PC-9 (cell line): ENCODE results near the gene SASH1. TPM values are rescaled to one million over a fixed set of nuclear protein-coding genes. Genes with fewer than 3 reads are reported as not detected.

ENCODE experiments used
- BruUV-seq: library from RNA; stranded (reverse); fragments of 400-500 nt; replicated peaks from 2 replicates; lab custom pipeline; 2021; lab: Mats Ljungman, UMichigan
- CTCF ChIA-PET: fragments of 300-600 bp; sonication (Branson Sonifier 250); formaldehyde crosslinking; loops from one replicate; lab custom pipeline; 2022; ENCODE audit warnings: antibody characterized with exemption; lab: Charles Lee
- POLR2A ChIA-PET: fragments of 300-600 bp; sonication (Branson Sonifier 250); formaldehyde crosslinking; loops from one replicate; lab custom pipeline; 2022; ENCODE audit warnings: antibody characterized with exemption; ENCODE audit not compliant: unreplicated experiment; lab: Charles Lee
- DNase-seq, 2 experiments: peaks; one replicate each; pipeline versions ENCODE4 v3.0.0 to v3.0.0-alpha.2; 2015 to 2022; ENCODE audit warnings: mixed read lengths in 1 of 2
- H2AFZ ChIP-seq: fragments of 200-600 bp; sonication (generic); 2 replicates; pipeline ENCODE4 v1.8.1; 2017; ENCODE audit warnings: antibody characterized with exemption
- H3F3A ChIP-seq: fragments of 200-600 bp; sonication (generic); 2 replicates; pipeline ENCODE4 v1.8.1; 2017; ENCODE audit warnings: antibody characterized with exemption, mild to moderate bottlenecking, low read depth; ENCODE audit not compliant: insufficient read depth
- H3K27ac ChIP-seq: fragments of 200-600 bp; sonication (generic); 2 replicates; pipeline ENCODE4 v1.6.1; 2016; ENCODE audit warnings: mixed run types
- H3K27me3 ChIP-seq: fragments of 200-600 bp; sonication (generic); 2 replicates; pipeline ENCODE4 v1.6.1; 2016; ENCODE audit warnings: low read depth, mixed run types; ENCODE audit not compliant: insufficient read depth
- H3K36me3 ChIP-seq: fragments of 200-600 bp; sonication (generic); 2 replicates; pipeline ENCODE4 v1.6.1; 2016; ENCODE audit warnings: low read depth, mixed run types
- H3K4me1 ChIP-seq: fragments of 200-600 bp; sonication (generic); replicated peaks from 2 replicates; pipeline ENCODE4 v1.6.1; 2016; ENCODE audit warnings: mixed run types; ENCODE audit not compliant: insufficient read depth
- H3K4me2 ChIP-seq: fragments of 200-600 bp; sonication (generic); 2 replicates; pipeline ENCODE4 v1.6.1; 2017; ENCODE audit warnings: mixed run types
- H3K4me3 ChIP-seq: fragments of 200-600 bp; sonication (generic); 2 replicates; pipeline ENCODE4 v1.6.1; 2016; ENCODE audit warnings: mixed run types
- H3K79me2 ChIP-seq: fragments of 200-600 bp; sonication (generic); 2 replicates; pipeline ENCODE4 v1.6.1; 2017; ENCODE audit warnings: low read depth, mixed run types
- H3K9me2 ChIP-seq: fragments of 200-600 bp; sonication (generic); 2 replicates; pipeline ENCODE4 v1.8.1; 2017; ENCODE audit warnings: mild to moderate bottlenecking; ENCODE audit not compliant: insufficient read depth
- H3K9me3 ChIP-seq: fragments of 200-600 bp; sonication (generic); 2 replicates; pipeline ENCODE4 v1.8.1; 2016; ENCODE audit warnings: low read depth; ENCODE audit not compliant: insufficient read depth
- H4K20me1 ChIP-seq: fragments of 200-600 bp; sonication (generic); 2 replicates; pipeline ENCODE4 v1.8.1; 2017; ENCODE audit not compliant: insufficient read depth
- EZH2 ChIP-seq: fragments of 200-600 bp; sonication (generic); IDR thresholded peaks from 2 replicates; pipeline ENCODE4 v1.8.0; 2017; ENCODE audit warnings: antibody characterized with exemption, low read depth
- intact Hi-C: fragments of 100-400 bp; cut with micrococcal nuclease; formaldehyde crosslinking; loops from one replicate; pipeline ENCODE4 v1.10.0; 2022; ENCODE audit not compliant: unreplicated experiment
- total RNA-seq: library from RNA; stranded (reverse); gene quantifications from 2 replicates; pipeline ENCODE4 v1.2.3, GENCODE V29; 2021
- TF ChIP-seq, protein P1 (sequence below): fragments of 200-600 bp; sonication (generic); conservative IDR thresholded peaks from 2 replicates; pipeline ENCODE4 v1.6.1; 2017; ENCODE audit warnings: mixed run types, antibody characterized with exemption, mild to moderate bottlenecking, moderate library complexity

Gene SASH1
- total RNA-seq, 1 experiment from 2014 or later = 32.9 TPM

DNA sequence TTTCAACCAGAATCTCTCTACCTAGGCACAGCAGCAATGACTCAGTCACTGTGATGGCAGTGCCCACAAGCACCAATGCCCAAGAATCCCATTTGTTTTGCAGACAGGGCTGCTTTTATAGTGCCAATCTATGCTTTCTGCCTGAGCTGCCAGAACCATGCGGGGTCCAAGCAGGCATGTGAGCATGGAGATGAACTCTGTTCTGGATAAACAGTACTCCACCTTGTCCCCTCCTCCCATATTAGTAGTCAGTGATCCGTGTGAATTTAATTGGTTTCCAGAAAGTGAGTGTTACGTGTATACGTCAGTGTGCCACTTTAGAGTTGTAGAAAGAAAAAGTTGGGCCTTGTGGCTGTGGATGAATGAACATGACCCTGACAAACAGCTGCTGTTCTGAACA is 79.4 kb downstream of the SASH1 start:
- DNase-seq = no peak
- no peak overlapping the region for H3K4me3 ChIP-seq
- CTCF ChIA-PET = no interaction called here
- no peak overlapping the region for H3K4me2 ChIP-seq
- no peaks in the 10 kb centered on the region for H3K27me3 ChIP-seq
- H3K36me3 ChIP-seq = no peaks in the 10 kb centered on the region
- no peaks in the 10 kb centered on the region for H3K9me2 ChIP-seq
- TF ChIP-seq EZH2 = no peak
- TF ChIP-seq, protein P1, sequence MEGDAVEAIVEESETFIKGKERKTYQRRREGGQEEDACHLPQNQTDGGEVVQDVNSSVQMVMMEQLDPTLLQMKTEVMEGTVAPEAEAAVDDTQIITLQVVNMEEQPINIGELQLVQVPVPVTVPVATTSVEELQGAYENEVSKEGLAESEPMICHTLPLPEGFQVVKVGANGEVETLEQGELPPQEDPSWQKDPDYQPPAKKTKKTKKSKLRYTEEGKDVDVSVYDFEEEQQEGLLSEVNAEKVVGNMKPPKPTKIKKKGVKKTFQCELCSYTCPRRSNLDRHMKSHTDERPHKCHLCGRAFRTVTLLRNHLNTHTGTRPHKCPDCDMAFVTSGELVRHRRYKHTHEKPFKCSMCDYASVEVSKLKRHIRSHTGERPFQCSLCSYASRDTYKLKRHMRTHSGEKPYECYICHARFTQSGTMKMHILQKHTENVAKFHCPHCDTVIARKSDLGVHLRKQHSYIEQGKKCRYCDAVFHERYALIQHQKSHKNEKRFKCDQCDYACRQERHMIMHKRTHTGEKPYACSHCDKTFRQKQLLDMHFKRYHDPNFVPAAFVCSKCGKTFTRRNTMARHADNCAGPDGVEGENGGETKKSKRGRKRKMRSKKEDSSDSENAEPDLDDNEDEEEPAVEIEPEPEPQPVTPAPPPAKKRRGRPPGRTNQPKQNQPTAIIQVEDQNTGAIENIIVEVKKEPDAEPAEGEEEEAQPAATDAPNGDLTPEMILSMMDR = no peak
- H4K20me1 ChIP-seq = no peaks in the 10 kb centered on the region
- intact Hi-C loops = no loop called here
- H3K4me1 ChIP-seq = no peaks in the 10 kb centered on the region
- BruUV-seq = no TSS peak
- no peaks in the 10 kb centered on the region for H3K9me3 ChIP-seq
- H3K27ac ChIP-seq = no peak overlapping the region
- POLR2A ChIA-PET = no interaction called here
- peaks cover 5% of the 10 kb centered on the region; the same call in 1 of the 2 replicates for H3K79me2 ChIP-seq
- H3F3A ChIP-seq = no peaks in the 10 kb centered on the region
- H2AFZ ChIP-seq = no peak overlapping the region

DNA sequence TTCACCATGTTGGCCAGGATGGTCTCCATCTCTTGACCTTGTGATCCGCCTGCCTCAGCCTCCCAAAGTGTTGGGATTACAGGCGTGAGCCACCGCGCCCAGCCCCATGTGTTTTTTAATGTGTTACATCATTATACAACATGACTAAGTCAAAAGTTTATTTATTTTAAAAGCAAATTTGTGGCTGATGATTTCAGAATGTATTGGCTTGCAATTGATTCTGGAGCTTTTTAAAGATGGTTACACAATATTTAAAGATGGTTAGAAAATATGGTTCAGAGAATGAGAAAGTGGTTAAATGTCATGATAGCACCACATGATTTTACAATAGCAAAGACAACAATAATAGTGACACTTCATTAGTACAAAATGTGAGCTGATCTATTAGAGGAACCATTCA is 80.5 kb downstream of the SASH1 start:
- Histone ChIP-seq H3F3A (no peaks in the 10 kb centered on the region), H3K4me3 (no peak overlapping the region), H3K4me1 (no peaks in the 10 kb centered on the region), H2AFZ (no peak overlapping the region), H3K4me2 (no peak overlapping the region), H3K36me3 (no peaks in the 10 kb centered on the region), H3K9me2 (no peaks in the 10 kb centered on the region), H3K9me3 (no peaks in the 10 kb centered on the region), H3K27me3 (no peaks in the 10 kb centered on the region), H3K27ac (no peak overlapping the region), H4K20me1 (no peaks in the 10 kb centered on the region), H3K79me2 (0 out of 2 replicates have a peak, but pooled peaks cover 5% of the 10 kb centered on the region)
- CTCF ChIA-PET = no interaction called here
- no TSS peak for BruUV-seq
- TF ChIP-seq EZH2 = no peak
- TF ChIP-seq, protein P1 = no peak
- POLR2A ChIA-PET = interaction anchor here (0.7 kb wide), 1 partner anchor 468 kb away, joined by 4 read pairs; no protein-coding TSS in a partner anchor
- no peak for DNase-seq
- intact Hi-C loops = no loop called here

DNA sequence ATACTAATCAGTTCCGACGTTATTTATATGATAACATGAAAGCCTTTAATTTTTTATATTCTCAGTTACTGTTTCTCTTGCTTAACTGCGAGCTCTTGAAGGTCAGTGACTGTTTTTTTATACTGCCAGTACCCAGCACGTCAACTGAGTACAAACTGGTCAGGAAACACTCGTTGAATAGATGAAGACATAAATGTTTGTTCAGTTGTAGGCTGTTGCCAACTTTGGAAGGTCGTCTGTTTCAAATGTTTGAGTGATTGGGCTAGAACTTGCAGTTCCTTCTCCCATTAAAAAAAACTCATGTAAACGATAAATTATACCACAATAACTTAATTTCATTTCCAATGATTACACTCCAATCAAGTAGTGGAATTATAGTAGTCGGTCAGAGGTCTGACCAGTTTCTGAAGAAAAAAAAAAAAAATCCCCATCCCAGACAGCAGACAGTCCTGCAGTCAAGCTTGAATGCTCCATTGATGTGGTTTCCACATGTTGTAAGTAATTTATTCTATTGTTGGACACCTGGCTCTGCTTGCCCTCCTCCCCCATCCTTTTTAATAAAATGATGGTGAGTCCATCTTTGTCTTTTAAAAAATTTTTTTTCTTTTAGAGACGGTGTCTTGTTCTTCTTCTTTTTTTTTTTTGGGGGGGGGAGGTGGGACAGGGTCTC is 81.1 kb downstream of the SASH1 start:
- 0 out of 2 replicates have a peak, but pooled peaks cover 5% of the 10 kb centered on the region for H3K79me2 ChIP-seq
- H3K27me3 ChIP-seq = no peaks in the 10 kb centered on the region
- H3K4me3 ChIP-seq = no peak overlapping the region
- intact Hi-C loops = no loop called here
- H3K27ac ChIP-seq = no peak overlapping the region
- DNase-seq = no peak
- H3F3A ChIP-seq = no peaks in the 10 kb centered on the region
- no peak overlapping the region for H3K4me2 ChIP-seq
- ChIA-PET POLR2A (interaction anchor here (0.7 kb wide), 1 partner anchor 468 kb away, joined by 4 read pairs; no protein-coding TSS in a partner anchor), CTCF (no interaction called here)
- no peak for TF ChIP-seq EZH2
- TF ChIP-seq, protein P1 = no peak
- H3K9me2 ChIP-seq = no peaks in the 10 kb centered on the region
- H2AFZ ChIP-seq = no peak overlapping the region
- H4K20me1 ChIP-seq = no peaks in the 10 kb centered on the region
- no peaks in the 10 kb centered on the region for H3K36me3 ChIP-seq
- no TSS peak for BruUV-seq
- H3K4me1 ChIP-seq = no peaks in the 10 kb centered on the region
- H3K9me3 ChIP-seq = no peaks in the 10 kb centered on the region
